ENCODE measurements around the gene FBXL7.

FBXL7 gene

DNA sequence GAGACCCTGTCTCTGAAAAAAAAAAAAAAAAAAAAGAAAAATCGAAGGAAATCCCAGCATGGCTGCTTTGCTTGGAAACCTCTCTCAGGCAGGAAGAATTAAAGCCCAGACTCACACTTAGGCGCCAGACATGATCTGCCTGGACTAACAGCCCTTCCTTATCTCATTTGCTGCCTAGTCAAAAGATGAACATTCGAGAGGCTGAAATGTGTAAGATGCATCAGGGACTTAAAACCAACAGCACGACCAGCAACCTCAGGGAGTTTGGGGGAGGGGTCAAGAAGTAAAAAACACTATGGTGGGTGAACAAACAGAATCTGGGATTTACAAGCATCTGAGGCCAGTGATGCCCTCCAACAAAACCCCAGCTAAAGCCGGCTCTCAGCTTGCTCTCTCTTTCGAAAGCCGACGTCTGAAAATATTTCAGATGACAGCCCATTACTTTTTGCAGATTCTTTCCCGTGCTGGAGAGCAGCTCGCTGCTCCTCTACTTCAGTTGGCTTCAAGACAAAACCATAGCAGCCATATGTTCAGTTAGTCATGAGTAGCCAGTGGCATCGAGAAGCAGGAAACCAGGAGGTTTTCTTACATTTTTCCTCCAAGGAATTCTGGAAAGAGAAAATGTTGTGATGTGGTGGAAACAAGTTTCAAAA is 429.8 kb downstream of the FBXL7 start:
- H3K9ac ChIP-seq = no peak overlapping the region
- no peaks in the 10 kb centered on the region for H3K36me3 ChIP-seq
- no peak overlapping the region for H3K4me2 ChIP-seq
- no peaks in the 10 kb centered on the region for H4K20me1 ChIP-seq
- TF ChIP-seq Cebpa-rat (IDR thresholded peaks at IDR 0.05) = no peak
- peaks cover 0 to 6% (median 0%) of the 10 kb centered on the region in 11 experiments; a peak in 3 of 22 replicates for H3K9me3 ChIP-seq (replicated peaks in 1 of 11)
- peaks cover 0 to 4% (median 0%) of the 10 kb centered on the region in 10 experiments; a peak in 1 of 20 replicates for H3K4me1 ChIP-seq
- no peak overlapping the region for H3K4me3 ChIP-seq
- no peak overlapping the region for H3K27ac ChIP-seq
- no peaks in the 10 kb centered on the region for H3K27me3 ChIP-seq

DNA sequence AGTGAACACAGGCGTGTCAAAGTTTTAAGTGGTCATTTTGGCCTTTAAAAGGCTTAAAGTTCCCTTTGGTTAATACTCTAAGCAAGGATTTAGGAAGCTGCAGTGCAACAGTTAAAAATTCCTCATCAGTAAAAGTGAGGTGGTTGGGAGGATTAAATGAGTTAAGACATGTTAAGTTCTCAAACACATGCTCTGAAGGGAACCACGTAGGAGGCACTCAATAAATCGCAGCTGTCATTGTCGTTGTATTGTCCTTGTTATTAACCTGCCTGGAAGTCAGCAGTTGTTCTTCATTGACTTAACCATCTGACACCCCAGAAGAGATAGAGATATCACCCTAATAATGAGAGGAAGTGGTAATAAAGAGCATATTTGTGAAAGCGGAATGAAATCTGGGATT is 432.1 kb downstream of the FBXL7 start:
- no peak for TF ChIP-seq Cebpa-rat (IDR thresholded peaks at IDR 0.05)
- Histone ChIP-seq H3K4me1 (peaks cover 0 to 4% (median 0%) of the 10 kb centered on the region in 10 experiments; a peak in 1 of 20 replicates), H3K36me3 (no peaks in the 10 kb centered on the region), H3K4me2 (no peak overlapping the region), H3K27me3 (no peaks in the 10 kb centered on the region), H3K9ac (no peak overlapping the region), H4K20me1 (no peaks in the 10 kb centered on the region), H3K9me3 (replicated peaks in 1 of 11) (peaks cover 0 to 13% (median 0%) of the 10 kb centered on the region in 11 experiments; a peak in 4 of 22 replicates), H3K27ac (no peak overlapping the region), H3K4me3 (no peak overlapping the region)

- H3K4me2 ChIP-seq = no peak overlapping the region
- no peak overlapping the region for H3K4me3 ChIP-seq
- no peaks in the 10 kb centered on the region for H3K27me3 ChIP-seq
- no peak for TF ChIP-seq Cebpa-rat (IDR thresholded peaks at IDR 0.05)
- no peak overlapping the region for H3K9ac ChIP-seq
- H4K20me1 ChIP-seq = no peaks in the 10 kb centered on the region
- H3K36me3 ChIP-seq = no peaks in the 10 kb centered on the region
- H3K4me1 ChIP-seq = peaks cover 0 to 4% (median 0%) of the 10 kb centered on the region in 10 experiments; a peak in 1 of 20 replicates
- peaks cover 0 to 8% (median 0%) of the 10 kb centered on the region in 11 experiments; a peak in 3 of 22 replicates for H3K9me3 ChIP-seq (replicated peaks in 1 of 11)
- H3K27ac ChIP-seq = no peak overlapping the region
Measured at GRCh38 chr5:15933259-15934207, 433.6 kb downstream of the FBXL7 start.

DNA sequence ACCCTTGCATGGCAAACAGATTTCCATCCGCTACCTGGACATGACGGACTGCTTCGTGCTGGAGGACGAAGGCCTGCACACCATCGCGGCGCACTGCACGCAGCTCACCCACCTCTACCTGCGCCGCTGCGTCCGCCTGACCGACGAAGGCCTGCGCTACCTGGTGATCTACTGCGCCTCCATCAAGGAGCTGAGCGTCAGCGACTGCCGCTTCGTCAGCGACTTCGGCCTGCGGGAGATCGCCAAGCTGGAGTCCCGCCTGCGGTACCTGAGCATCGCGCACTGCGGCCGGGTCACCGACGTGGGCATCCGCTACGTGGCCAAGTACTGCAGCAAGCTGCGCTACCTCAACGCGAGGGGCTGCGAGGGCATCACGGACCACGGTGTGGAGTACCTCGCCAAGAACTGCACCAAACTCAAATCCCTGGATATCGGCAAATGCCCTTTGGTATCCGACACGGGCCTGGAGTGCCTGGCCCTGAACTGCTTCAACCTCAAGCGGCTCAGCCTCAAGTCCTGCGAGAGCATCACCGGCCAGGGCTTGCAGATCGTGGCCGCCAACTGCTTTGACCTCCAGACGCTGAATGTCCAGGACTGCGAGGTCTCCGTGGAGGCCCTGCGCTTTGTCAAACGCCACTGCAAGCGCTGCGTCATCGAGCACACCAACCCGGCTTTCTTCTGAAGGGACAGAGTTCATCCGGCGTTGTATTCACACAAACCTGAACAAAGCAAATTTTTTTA is 436.7 kb downstream of the FBXL7 start:
- Histone ChIP-seq H3K27me3 (no peaks in the 10 kb centered on the region), H3K4me2 (no peak overlapping the region), H3K4me3 (no peak overlapping the region), H4K20me1 (no peaks in the 10 kb centered on the region), H3K4me1 (peaks cover 0 to 4% (median 0%) of the 10 kb centered on the region in 10 experiments; a peak in 1 of 20 replicates), H3K9me3 (replicated peaks in 1 of 11) (peaks cover 0 to 8% (median 0%) of the 10 kb centered on the region in 11 experiments; a peak in 3 of 22 replicates), H3K27ac (no peak overlapping the region), H3K36me3 (no peaks in the 10 kb centered on the region), H3K9ac (no peak overlapping the region)
- no peak for TF ChIP-seq Cebpa-rat (IDR thresholded peaks at IDR 0.05)

DNA sequence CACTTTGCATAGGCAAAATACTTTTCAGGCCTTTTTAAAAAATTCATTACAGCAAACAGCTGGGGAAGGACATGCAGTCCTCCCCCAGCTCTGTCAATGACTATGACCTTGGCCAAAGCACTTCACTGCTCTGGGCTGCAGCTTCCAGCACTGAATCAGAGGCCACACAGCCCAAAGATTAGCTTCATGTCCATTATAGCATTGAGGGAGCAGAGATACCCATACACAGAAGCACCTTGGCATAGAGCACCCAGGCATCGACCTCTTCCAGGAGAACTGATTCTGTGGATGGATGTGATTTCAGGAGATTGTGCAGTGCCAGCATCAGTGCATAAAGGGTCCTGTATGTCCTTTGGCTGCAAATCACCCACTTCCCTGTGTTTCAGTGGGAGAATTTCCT is 437.7 kb downstream of the FBXL7 start:
- H3K4me2 ChIP-seq = no peak overlapping the region
- peaks cover 0 to 8% (median 0%) of the 10 kb centered on the region in 11 experiments; a peak in 3 of 22 replicates for H3K9me3 ChIP-seq (replicated peaks in 1 of 11)
- H4K20me1 ChIP-seq = no peaks in the 10 kb centered on the region
- TF ChIP-seq Cebpa-rat (IDR thresholded peaks at IDR 0.05) = no peak
- H3K9ac ChIP-seq = no peak overlapping the region
- H3K36me3 ChIP-seq = no peaks in the 10 kb centered on the region
- no peak overlapping the region for H3K27ac ChIP-seq
- H3K4me3 ChIP-seq = no peak overlapping the region
- H3K27me3 ChIP-seq = no peaks in the 10 kb centered on the region
- H3K4me1 ChIP-seq = peaks cover 0 to 4% (median 0%) of the 10 kb centered on the region in 10 experiments; a peak in 1 of 20 replicates

DNA sequence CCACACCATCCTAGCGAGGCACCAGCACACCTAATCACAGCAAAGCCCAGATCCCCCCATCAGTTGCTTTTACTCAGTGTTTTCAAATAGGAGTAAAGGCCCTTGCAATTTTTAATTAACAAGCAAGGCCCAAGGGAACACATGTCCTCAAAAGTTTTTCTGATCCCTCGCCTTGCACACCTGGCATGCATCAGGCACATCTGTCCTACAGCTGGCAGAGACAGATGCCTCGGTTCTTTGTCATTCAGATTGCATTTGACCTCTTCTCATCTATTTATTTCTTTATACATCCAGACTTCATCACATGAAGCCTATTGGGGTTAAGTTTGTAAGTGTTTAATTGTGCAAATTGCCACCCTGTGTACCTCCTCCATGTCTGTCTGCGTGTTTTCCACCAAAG is 438.2 kb downstream of the FBXL7 start:
- no peak overlapping the region for H3K27ac ChIP-seq
- H3K9me3 ChIP-seq (replicated peaks in 1 of 11) = peaks cover 0 to 8% (median 0%) of the 10 kb centered on the region in 11 experiments; a peak in 3 of 22 replicates
- H3K4me2 ChIP-seq = no peak overlapping the region
- no peak overlapping the region for H3K9ac ChIP-seq
- H3K4me3 ChIP-seq = no peak overlapping the region
- peaks cover 0 to 4% (median 0%) of the 10 kb centered on the region in 10 experiments; a peak in 1 of 20 replicates for H3K4me1 ChIP-seq
- H3K36me3 ChIP-seq = no peaks in the 10 kb centered on the region
- no peaks in the 10 kb centered on the region for H3K27me3 ChIP-seq
- no peak for TF ChIP-seq Cebpa-rat (IDR thresholded peaks at IDR 0.05)
- H4K20me1 ChIP-seq = no peaks in the 10 kb centered on the region

DNA sequence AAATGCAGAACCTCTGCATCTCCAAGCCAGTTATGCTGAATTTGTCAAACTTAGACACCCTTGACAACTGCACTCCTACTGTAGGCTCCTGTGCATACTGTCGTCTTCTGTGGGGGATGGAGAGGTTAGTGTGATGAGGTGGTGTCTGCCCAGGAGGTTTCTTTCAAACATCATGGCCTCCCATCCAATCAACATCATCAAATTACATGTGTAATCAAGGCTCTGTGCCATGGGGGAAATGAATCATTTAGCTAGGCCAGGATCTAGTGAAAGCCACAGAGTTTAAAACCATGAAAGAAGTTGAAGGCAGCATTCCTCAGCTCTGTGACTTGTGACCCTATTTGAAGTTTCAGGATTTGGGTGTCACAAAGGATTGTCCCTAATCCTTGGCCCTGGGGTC is 439.0 kb downstream of the FBXL7 start:
- H3K9ac ChIP-seq = no peak overlapping the region
- H3K36me3 ChIP-seq = no peaks in the 10 kb centered on the region
- no peak overlapping the region for H3K27ac ChIP-seq

DNA sequence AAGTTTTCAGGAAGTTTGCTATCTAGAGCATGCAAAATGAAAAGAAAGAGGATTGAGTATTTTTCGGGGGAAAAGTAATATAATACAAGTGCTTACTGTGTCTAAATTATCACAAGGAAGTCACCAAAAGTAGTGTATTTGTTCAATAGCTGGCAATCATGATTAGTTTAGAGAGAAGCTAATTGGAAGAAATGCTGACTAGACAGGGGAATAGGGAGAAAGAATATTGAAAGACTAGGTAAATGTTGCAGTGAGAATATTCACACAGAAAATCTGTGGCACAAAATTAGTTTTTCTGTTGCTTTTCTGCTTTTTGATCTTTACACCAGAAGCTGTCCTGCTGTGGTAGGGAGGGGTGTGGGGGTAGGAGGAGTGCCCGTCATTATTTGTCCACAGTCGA is 440.9 kb downstream of the FBXL7 start:
- no peak overlapping the region for H3K9ac ChIP-seq
- no peak overlapping the region for H3K4me2 ChIP-seq
- no peak overlapping the region for H3K4me3 ChIP-seq
- H3K27me3 ChIP-seq = no peaks in the 10 kb centered on the region
- no peaks in the 10 kb centered on the region for H3K4me1 ChIP-seq
- H3K27ac ChIP-seq = no peak overlapping the region
- peaks cover 0 to 8% (median 0%) of the 10 kb centered on the region in 11 experiments; a peak in 3 of 22 replicates for H3K9me3 ChIP-seq (replicated peaks in 1 of 11)
- H4K20me1 ChIP-seq = no peaks in the 10 kb centered on the region
- TF ChIP-seq Cebpa-rat (IDR thresholded peaks at IDR 0.05) = no peak
- no peaks in the 10 kb centered on the region for H3K36me3 ChIP-seq

More for the DNA sequence above, 439.0 kb downstream of the FBXL7 start:
- no peaks in the 10 kb centered on the region for H3K4me1 ChIP-seq
- no peaks in the 10 kb centered on the region for H3K27me3 ChIP-seq
- no peak overlapping the region for H3K4me3 ChIP-seq
- H3K9me3 ChIP-seq (replicated peaks in 1 of 11) = peaks cover 0 to 8% (median 0%) of the 10 kb centered on the region in 11 experiments; a peak in 3 of 22 replicates
- TF ChIP-seq Cebpa-rat (IDR thresholded peaks at IDR 0.05) = no peak
- H3K4me2 ChIP-seq = no peak overlapping the region
- H4K20me1 ChIP-seq = no peaks in the 10 kb centered on the region

DNA sequence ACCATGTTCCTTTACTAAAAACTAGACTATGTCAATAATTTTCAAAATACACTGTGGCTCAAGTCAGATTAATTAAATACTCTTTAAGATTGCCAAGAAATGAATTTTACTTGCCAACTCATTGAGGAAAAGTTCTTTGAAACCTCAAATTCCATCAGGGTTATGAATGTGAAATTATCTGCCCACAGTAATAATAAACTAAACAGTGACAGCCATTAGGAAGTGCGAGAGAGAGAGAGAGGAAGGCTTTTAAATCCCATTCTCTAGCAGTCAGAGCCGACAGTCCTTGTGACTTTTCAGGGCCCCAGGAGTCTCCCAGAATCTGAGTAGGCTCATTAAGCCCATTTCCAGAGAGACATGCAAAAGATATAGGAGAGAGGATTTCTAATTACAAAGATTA is 443.5 kb downstream of the FBXL7 start:
- Histone ChIP-seq H3K4me1 (no peaks in the 10 kb centered on the region), H3K27me3 (no peaks in the 10 kb centered on the region), H3K4me2 (no peak overlapping the region), H3K36me3 (no peaks in the 10 kb centered on the region), H3K27ac (no peak overlapping the region), H3K9me3 (replicated peaks in 1 of 11) (no peaks in the 10 kb centered on the region), H3K9ac (no peak overlapping the region), H4K20me1 (no peaks in the 10 kb centered on the region), H3K4me3 (no peak overlapping the region)
- no peak for TF ChIP-seq Cebpa-rat (IDR thresholded peaks at IDR 0.05)
